HCT116 (cell line): ENCODE results near the gene PER2. TPM values are rescaled to one million over a fixed set of nuclear protein-coding genes. Genes with fewer than 3 reads are reported as not detected.

Experiments
- ATAC-seq: fragments of 200-7000 bp; cut with Tn5 transposase; 2 replicates; pipeline ENCODE4 v1.9.1; 2020; ENCODE audit warnings: mild to moderate bottlenecking, moderate library complexity
- BruUV-seq: library from RNA; stranded (reverse); fragments of 400-500 nt; replicated peaks from 2 replicates; lab custom pipeline; 2021; lab: Mats Ljungman, UMichigan
- CTCF ChIA-PET: fragments of 300-600 bp; sonication (Branson Sonifier 250); formaldehyde crosslinking; loops from one replicate; lab custom pipeline; 2021; ENCODE audit warnings: antibody characterized with exemption; lab: Charles Lee
- POLR2A ChIA-PET: fragments of 300-600, 350-600 bp; sonication (Branson Sonifier 250); formaldehyde crosslinking; loops from one replicate; lab custom pipeline; 2021; ENCODE audit warnings: antibody characterized with exemption; lab: Charles Lee
- RAD21 ChIA-PET, 2 experiments: fragments of 300-600 bp; sonication (Branson Sonifier 250); formaldehyde crosslinking; loops; one replicate each; lab custom pipeline; 2023; ENCODE audit warnings: low total read pairs in 2 of 2; ENCODE audit not compliant: uncharacterized antibody in 2 of 2, unreplicated experiment in 2 of 2, low non-redundant PET in 1 of 2; lab: Charles Lee
- DNase-seq: peaks from one replicate; pipeline ENCODE4 v3.0.0-alpha.2; 2010; ENCODE audit warnings: low read depth, low spot score
- H2AFZ ChIP-seq: fragments of 200-600 bp; shearing (Covaris generic), sonication (generic); 2 replicates; pipeline ENCODE4 v1.6.1; 2017; ENCODE audit warnings: low read depth, mixed run types, mixed read lengths, antibody characterized with exemption, low read length; ENCODE audit not compliant: poor library complexity, severe bottlenecking
- H3K27ac ChIP-seq: 2 replicates; pipeline ENCODE4 v1.5.1; 2012; ENCODE audit warnings: low read depth, low read length
- H3K27me3 ChIP-seq: fragments of 200-600 bp; sonication (generic); 2 replicates; pipeline ENCODE4 v1.6.1; 2016; ENCODE audit warnings: mixed run types, low read length, mixed read lengths; ENCODE audit not compliant: insufficient read depth
- H3K36me3 ChIP-seq, 2 experiments: fragments of 200-500 bp in 1 of 2; fragments of 200-600 bp in 1 of 2; sonication (Bioruptor generic) in 1 of 2; sonication (generic) in 1 of 2; 2 replicates each; pipeline versions ENCODE4 v1.5.1 to v1.6.1; 2014 to 2016; ENCODE audit warnings: low read length in 2 of 2, inconsistent platforms in 1 of 2, mixed read lengths in 1 of 2, mixed run types in 1 of 2; ENCODE audit not compliant: insufficient read depth in 2 of 2, control insufficient read depth in 1 of 2
- H3K4me1 ChIP-seq, 2 experiments: fragments of 200-600 bp in 1 of 2; sonication (generic) in 1 of 2; 2 replicates each; pipeline versions ENCODE4 v1.5.1 to v1.6.1; 2012 to 2017; ENCODE audit warnings: low read length in 2 of 2, inconsistent platforms in 1 of 2, mild to moderate bottlenecking in 1 of 2, mixed read lengths in 1 of 2, mixed run types in 1 of 2, moderate library complexity in 1 of 2; ENCODE audit not compliant: insufficient read depth in 2 of 2, control insufficient read depth in 1 of 2
- H3K4me2 ChIP-seq: fragments of 200-600 bp; sonication (generic); 2 replicates; pipeline ENCODE4 v1.6.1; 2017; ENCODE audit warnings: mixed run types, low read length, mixed read lengths
- H3K4me3 ChIP-seq, 2 experiments: fragments of 200-600 bp in 1 of 2; sonication (generic) in 1 of 2; replicated peaks in 1 of 2; 2 replicates each; pipeline ENCODE4 v1.5.1; 2011 to 2016; ENCODE audit warnings: low read length in 2 of 2, control low read depth in 1 of 2, low read depth in 1 of 2, mild to moderate bottlenecking in 1 of 2, mixed read lengths in 1 of 2, mixed run types in 1 of 2
- H3K79me2 ChIP-seq: fragments of 200-600 bp; sonication (generic); 2 replicates; pipeline ENCODE4 v1.6.1; 2017; ENCODE audit warnings: mild to moderate bottlenecking, mixed run types, low read length, moderate library complexity, mixed read lengths; ENCODE audit not compliant: insufficient read depth
- H3K9ac ChIP-seq: fragments of 200-600 bp; sonication (generic); 2 replicates; pipeline ENCODE4 v1.6.1; 2016; ENCODE audit warnings: low read length, mixed read lengths
- H3K9me2 ChIP-seq: fragments of 200-600 bp; sonication (generic), shearing (Covaris generic); 2 replicates; pipeline ENCODE4 v1.6.1; 2017; ENCODE audit warnings: mixed run types, mild to moderate bottlenecking, moderate library complexity; ENCODE audit not compliant: insufficient read depth
- H3K9me3 ChIP-seq, 2 experiments: fragments of 200-500 bp in 1 of 2; fragments of 200-600 bp in 1 of 2; sonication (Bioruptor generic) in 1 of 2; sonication (generic) in 1 of 2; 2 replicates each; pipeline ENCODE4 v1.6.1; 2014 to 2017; ENCODE audit warnings: low read length in 2 of 2, mixed read lengths in 2 of 2, inconsistent platforms in 1 of 2, low read depth in 1 of 2, mild to moderate bottlenecking in 1 of 2, mixed run types in 1 of 2, moderate library complexity in 1 of 2; ENCODE audit not compliant: control insufficient read depth in 1 of 2, insufficient read depth in 1 of 2
- H4K20me1 ChIP-seq: fragments of 200-600 bp; sonication (generic), shearing (Covaris generic); 2 replicates; pipeline ENCODE4 v1.6.1; 2017; ENCODE audit warnings: mixed run types, mild to moderate bottlenecking, moderate library complexity; ENCODE audit not compliant: insufficient read depth
- EZH2 ChIP-seq: fragments of 200-600 bp; sonication (generic); IDR thresholded peaks from 2 replicates; pipeline ENCODE4 v1.6.1; 2017; ENCODE audit warnings: antibody characterized with exemption, mixed run types
- FOSL1 ChIP-seq: IDR thresholded peaks from 2 replicates; pipeline ENCODE4 v1.6.1; 2012; ENCODE audit warnings: low read depth
- POLR2AphosphoS5 ChIP-seq: IDR thresholded peaks from 2 replicates; pipeline ENCODE4 v1.6.1; 2011; ENCODE audit warnings: mild to moderate bottlenecking, low read depth, low read length, moderate library complexity
- RAD21 ChIP-seq: IDR thresholded peaks from 2 replicates; pipeline ENCODE4 v1.6.1; 2012; ENCODE audit warnings: low read depth, mild to moderate bottlenecking
- SRF ChIP-seq: IDR thresholded peaks from 2 replicates; pipeline ENCODE4 v1.6.1; 2012; ENCODE audit warnings: low read depth
- ZFX ChIP-seq: fragments of 450-650 bp; IDR thresholded peaks from 2 replicates; pipeline ENCODE4 v1.6.1; 2017
- intact Hi-C: fragments of 100-400 bp; cut with micrococcal nuclease; formaldehyde crosslinking; loops from 2 replicates; pipeline ENCODE4 v1.10.0; 2022
- total RNA-seq: library from RNA; stranded (reverse); gene quantifications from one replicate; pipeline ENCODE4 v1.2.1, GENCODE V29; 2021; ENCODE audit not compliant: unreplicated experiment
- TF ChIP-seq, protein P1 (sequence below): IDR thresholded peaks from 2 replicates; pipeline ENCODE4 v1.6.1; 2012
- TF ChIP-seq, protein P2 (sequence below), 3 experiments: fragments of 200-600 bp in 1 of 3; sonication (generic) in 1 of 3; IDR thresholded peaks in 2 of 3; conservative IDR thresholded peaks in 1 of 3; 2 replicates each; pipeline ENCODE4 v1.5.1; 2012 to 2017; ENCODE audit warnings: low read depth in 2 of 3, low read length in 2 of 3, antibody characterized with exemption in 1 of 3, borderline replicate concordance in 1 of 3, control low read depth in 1 of 3, mild to moderate bottlenecking in 1 of 3, mixed read lengths in 1 of 3, mixed run types in 1 of 3, moderate library complexity in 1 of 3; ENCODE audit not compliant: insufficient read depth in 1 of 3

PER2 gene
- total RNA-seq, 1 experiment from 2014 or later, result 18.7 TPM

DNA sequence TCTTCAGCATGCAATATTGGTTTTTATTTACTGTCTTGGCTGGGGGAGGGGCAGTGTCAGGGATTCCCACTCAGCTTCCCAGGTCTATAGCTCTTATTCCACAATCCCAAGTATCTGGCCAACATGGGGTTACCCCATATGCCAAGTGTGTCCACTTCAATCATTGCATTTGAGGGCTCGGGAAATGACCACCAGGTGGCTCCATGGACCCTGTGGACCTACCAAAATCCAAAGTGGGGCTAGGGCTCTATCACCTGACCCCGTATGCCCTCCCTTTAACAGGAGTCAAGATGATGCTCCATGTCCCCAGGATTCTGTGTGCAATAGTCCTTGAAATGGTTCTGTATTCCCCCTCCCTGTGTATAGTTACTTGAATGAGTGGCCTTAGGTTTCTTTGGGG, 19.8 kb upstream of the PER2 start:
- H3K27me3 ChIP-seq, result no peaks in the 10 kb centered on the region
- DNase-seq, result no peak
- H3K27ac ChIP-seq, result no peak overlapping the region
- H3K4me2 ChIP-seq, result no peak overlapping the region
- TF ChIP-seq, protein P1, sequence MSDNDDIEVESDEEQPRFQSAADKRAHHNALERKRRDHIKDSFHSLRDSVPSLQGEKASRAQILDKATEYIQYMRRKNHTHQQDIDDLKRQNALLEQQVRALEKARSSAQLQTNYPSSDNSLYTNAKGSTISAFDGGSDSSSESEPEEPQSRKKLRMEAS, result no peak
- TF ChIP-seq FOSL1 (no peak), SRF (no peak), POLR2AphosphoS5 (no peak), RAD21 (peak; percentile 52), EZH2 (no peak)
- TF ChIP-seq, protein P2, sequence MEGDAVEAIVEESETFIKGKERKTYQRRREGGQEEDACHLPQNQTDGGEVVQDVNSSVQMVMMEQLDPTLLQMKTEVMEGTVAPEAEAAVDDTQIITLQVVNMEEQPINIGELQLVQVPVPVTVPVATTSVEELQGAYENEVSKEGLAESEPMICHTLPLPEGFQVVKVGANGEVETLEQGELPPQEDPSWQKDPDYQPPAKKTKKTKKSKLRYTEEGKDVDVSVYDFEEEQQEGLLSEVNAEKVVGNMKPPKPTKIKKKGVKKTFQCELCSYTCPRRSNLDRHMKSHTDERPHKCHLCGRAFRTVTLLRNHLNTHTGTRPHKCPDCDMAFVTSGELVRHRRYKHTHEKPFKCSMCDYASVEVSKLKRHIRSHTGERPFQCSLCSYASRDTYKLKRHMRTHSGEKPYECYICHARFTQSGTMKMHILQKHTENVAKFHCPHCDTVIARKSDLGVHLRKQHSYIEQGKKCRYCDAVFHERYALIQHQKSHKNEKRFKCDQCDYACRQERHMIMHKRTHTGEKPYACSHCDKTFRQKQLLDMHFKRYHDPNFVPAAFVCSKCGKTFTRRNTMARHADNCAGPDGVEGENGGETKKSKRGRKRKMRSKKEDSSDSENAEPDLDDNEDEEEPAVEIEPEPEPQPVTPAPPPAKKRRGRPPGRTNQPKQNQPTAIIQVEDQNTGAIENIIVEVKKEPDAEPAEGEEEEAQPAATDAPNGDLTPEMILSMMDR (IDR thresholded peaks at IDR 0.05 in 2 of 3, conservative IDR thresholded peaks at IDR 0.05 in 1 of 3; ENCODE audit: borderline replicate concordance in 1 of 3, insufficient read depth in 1 of 3, low read depth in 2 of 3, low read length in 2 of 3), result peak; percentile 37 to 53 (median 42); a peak in 4 of 6 replicates
- no peaks in the 10 kb centered on the region for H3K9me2 ChIP-seq
- H3K36me3 ChIP-seq, result no peaks in the 10 kb centered on the region
- H3K4me1 ChIP-seq, result no peaks in the 10 kb centered on the region; a peak in 1 of 4 replicates
- H3K9me3 ChIP-seq, result no peaks in the 10 kb centered on the region
- ChIA-PET POLR2A (no interaction called here), RAD21 (no interaction called here), CTCF (no interaction called here)
- ATAC-seq, result peak; percentile 46; the same call in 1 of the 2 replicates
- no peaks in the 10 kb centered on the region for H4K20me1 ChIP-seq
- H3K79me2 ChIP-seq, result no peaks in the 10 kb centered on the region
- H3K4me3 ChIP-seq, result no peak overlapping the region
- no peak overlapping the region for H2AFZ ChIP-seq
- BruUV-seq, result no TSS peak
- intact Hi-C loops, result no loop called here
- no peak overlapping the region for H3K9ac ChIP-seq

DNA sequence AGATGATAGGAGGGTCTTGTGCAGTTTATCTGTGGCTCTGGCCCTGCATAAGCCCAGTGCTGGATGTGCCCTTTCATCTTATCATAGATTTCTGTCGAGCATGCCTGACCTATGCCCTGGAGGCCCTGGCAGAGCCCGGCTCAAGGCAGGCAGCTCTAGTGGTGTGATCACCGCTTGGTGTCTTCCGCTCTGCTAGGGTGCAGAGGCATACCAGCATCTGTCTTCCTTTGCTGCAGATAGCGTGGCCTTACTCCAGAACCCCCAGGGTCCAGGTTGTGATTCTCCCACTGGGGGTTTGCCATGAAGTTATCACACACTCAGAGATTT, 18.2 kb upstream of the PER2 start:
- no TSS peak for BruUV-seq
- Histone ChIP-seq H4K20me1 (no peaks in the 10 kb centered on the region), H3K9me3 (no peaks in the 10 kb centered on the region), H3K9ac (no peak overlapping the region), H3K79me2 (no peaks in the 10 kb centered on the region), H3K4me3 (no peak overlapping the region), H2AFZ (no peak overlapping the region), H3K27ac (no peak overlapping the region), H3K9me2 (no peaks in the 10 kb centered on the region), H3K4me2 (no peak overlapping the region), H3K4me1 (no peaks in the 10 kb centered on the region; a peak in 1 of 4 replicates), H3K36me3 (no peaks in the 10 kb centered on the region), H3K27me3 (no peaks in the 10 kb centered on the region)
- DNase-seq (no peak), ATAC-seq (no peak)
- ChIA-PET POLR2A (no interaction called here), CTCF (no interaction called here), RAD21 (no interaction called here)
- intact Hi-C loops, result no loop called here
- TF ChIP-seq ZFX, result no peak
